ENCODE results near the gene SLC2A6.

Gene SLC2A6

GRCh38 chr9:133474215-133474614 is 4.7 kb downstream of the SLC2A6 start:
- Histone ChIP-seq H3K79me2 (ENCODE audit: insufficient read depth, low read length) (no peaks in the 10 kb centered on the region), H4K20me1 (ENCODE audit: insufficient read depth, low read length) (no peaks in the 10 kb centered on the region), H3K9me2 (ENCODE audit: low read depth, low read length) (no peaks in the 10 kb centered on the region), H3K27ac (ENCODE audit: low read depth, low read length, poor library complexity, severe bottlenecking) (no peak overlapping the region), H3F3A (ENCODE audit: insufficient read depth, low read length) (no peaks in the 10 kb centered on the region), H3K36me3 (ENCODE audit: insufficient read depth, low read length) (peaks cover 25% of the 10 kb centered on the region), H3K4me1 (ENCODE audit: insufficient read depth, low read length, severe bottlenecking) (peaks cover 13% of the 10 kb centered on the region), H3K27me3 (ENCODE audit: insufficient read depth, low read length) (no peaks in the 10 kb centered on the region), H3K9ac (ENCODE audit: low read length) (no peak overlapping the region), H2AFZ (ENCODE audit: low read length) (no peak overlapping the region), H3K4me2 (ENCODE audit: low read length) (no peak overlapping the region), H3K4me3 (ENCODE audit: low read depth, low read length, poor library complexity, severe bottlenecking) (no peak overlapping the region), H3K9me3 (ENCODE audit: low read length) (no peaks in the 10 kb centered on the region)
- TF ChIP-seq CTCF (IDR thresholded peaks at IDR 0.05; ENCODE audit: low read length): no peak
- no peak for TF ChIP-seq EZH2 (IDR thresholded peaks at IDR 0.05; ENCODE audit: borderline replicate concordance, low read length)

- no peaks in the 10 kb centered on the region for H3K9me2 ChIP-seq (ENCODE audit: low read depth, low read length)
- H3K79me2 ChIP-seq (ENCODE audit: insufficient read depth, low read length): no peaks in the 10 kb centered on the region
- H3K27me3 ChIP-seq (ENCODE audit: insufficient read depth, low read length): no peaks in the 10 kb centered on the region
- no peaks in the 10 kb centered on the region for H4K20me1 ChIP-seq (ENCODE audit: insufficient read depth, low read length)
- H3K9me3 ChIP-seq (ENCODE audit: low read length): no peaks in the 10 kb centered on the region
- no peak overlapping the region for H3K9ac ChIP-seq (ENCODE audit: low read length)
- H3K4me3 ChIP-seq (ENCODE audit: low read depth, low read length, poor library complexity, severe bottlenecking): no peak overlapping the region
- peaks cover 12% of the 10 kb centered on the region for H3K4me1 ChIP-seq (ENCODE audit: insufficient read depth, low read length, severe bottlenecking)
- TF ChIP-seq EZH2 (IDR thresholded peaks at IDR 0.05; ENCODE audit: borderline replicate concordance, low read length): no peak
- TF ChIP-seq CTCF (IDR thresholded peaks at IDR 0.05; ENCODE audit: low read length): no peak
- no peak overlapping the region for H3K27ac ChIP-seq (ENCODE audit: low read depth, low read length, poor library complexity, severe bottlenecking)
- H3K4me2 ChIP-seq (ENCODE audit: low read length): no peak overlapping the region
- H3K36me3 ChIP-seq (ENCODE audit: insufficient read depth, low read length): peaks cover 25% of the 10 kb centered on the region
- no peak overlapping the region for H2AFZ ChIP-seq (ENCODE audit: low read length)
- no peaks in the 10 kb centered on the region for H3F3A ChIP-seq (ENCODE audit: insufficient read depth, low read length)
Observed at GRCh38 chr9:133473743-133474142, 5.2 kb downstream of the SLC2A6 start.

DNA sequence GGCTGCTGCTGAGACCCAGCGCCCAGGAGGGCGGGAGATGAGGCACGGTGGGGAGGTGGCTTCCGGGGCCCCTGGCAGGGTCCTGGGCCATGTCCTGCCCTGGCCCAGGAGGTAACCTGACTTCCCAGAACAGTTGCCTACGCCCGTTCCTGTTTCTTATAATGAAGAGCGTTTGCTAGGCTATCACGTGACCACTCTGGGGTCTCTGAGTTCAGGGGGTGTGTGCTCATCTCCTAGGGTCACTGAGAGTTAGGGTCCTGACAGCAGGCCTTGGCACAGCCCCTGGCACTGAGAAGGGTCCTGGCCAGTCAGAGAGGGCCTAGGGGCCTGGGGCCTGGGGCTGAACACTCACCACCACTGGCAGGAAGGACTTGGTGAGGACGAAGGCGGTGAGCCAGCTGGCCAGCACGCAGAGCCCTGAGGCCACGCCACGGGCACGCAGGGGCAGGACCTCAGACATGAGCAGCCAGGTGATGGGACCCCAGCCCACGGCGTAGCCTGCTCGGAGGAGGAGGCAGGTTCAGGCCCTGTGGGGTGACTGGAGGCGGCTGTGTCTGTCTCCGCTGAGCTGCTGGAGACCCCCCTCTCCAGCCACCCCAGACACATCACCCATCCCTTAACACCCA is 6.0 kb downstream of the SLC2A6 start:
- Histone ChIP-seq H3K9me2 (ENCODE audit: low read depth, low read length) (no peaks in the 10 kb centered on the region), H3F3A (ENCODE audit: insufficient read depth, low read length) (no peaks in the 10 kb centered on the region), H3K79me2 (ENCODE audit: insufficient read depth, low read length) (no peaks in the 10 kb centered on the region), H4K20me1 (ENCODE audit: insufficient read depth, low read length) (no peaks in the 10 kb centered on the region), H3K4me2 (ENCODE audit: low read length) (no peak overlapping the region), H3K9ac (ENCODE audit: low read length) (no peak overlapping the region), H3K4me3 (ENCODE audit: low read depth, low read length, poor library complexity, severe bottlenecking) (no peak overlapping the region), H3K9me3 (ENCODE audit: low read length) (no peaks in the 10 kb centered on the region), H3K27ac (ENCODE audit: low read depth, low read length, poor library complexity, severe bottlenecking) (no peak overlapping the region), H3K4me1 (ENCODE audit: insufficient read depth, low read length, severe bottlenecking) (peaks cover 5% of the 10 kb centered on the region), H3K36me3 (ENCODE audit: insufficient read depth, low read length) (peaks cover 25% of the 10 kb centered on the region), H2AFZ (ENCODE audit: low read length) (no peak overlapping the region), H3K27me3 (ENCODE audit: insufficient read depth, low read length) (no peaks in the 10 kb centered on the region; the same call in 1 of the 2 replicates)
- TF ChIP-seq CTCF (IDR thresholded peaks at IDR 0.05; ENCODE audit: low read length) (no peak), EZH2 (IDR thresholded peaks at IDR 0.05; ENCODE audit: borderline replicate concordance, low read length) (no peak)

Data from OCI-LY1 (cell line).